Measurements from ENCODE around the gene BRCA2. TPM values are rescaled to one million over a fixed set of nuclear protein-coding genes. Genes with fewer than 3 reads are reported as not detected.

The BRCA2 gene
- total RNA-seq, 1 donor from 2014 or later: 3.4 TPM

GRCh38 chr13:32390484-32390883 lies 75.2 kb downstream of the BRCA2 start:
- H3K9me3 Mint-ChIP-seq (ENCODE audit: unreplicated experiment): no peaks in the 10 kb centered on the region

GRCh38 chr13:32391101-32391619 lies 75.9 kb downstream of the BRCA2 start:
- Histone ChIP-seq H2AFZ (ENCODE audit: low read depth, low read length) (no peak overlapping the region), H3K36me3 (ENCODE audit: insufficient read depth, low read length) (peaks cover 3% of the 10 kb centered on the region), H3K4me2 (ENCODE audit: low read length) (no peak overlapping the region), H3K27me3 (ENCODE audit: insufficient read depth, low read length) (no peaks in the 10 kb centered on the region), H3K27ac (ENCODE audit: low read depth, low read length) (no peak overlapping the region), H4K20me1 (ENCODE audit: insufficient read depth, low read length) (no peaks in the 10 kb centered on the region), H3K4me1 (ENCODE audit: insufficient read depth, low read length) (no peaks in the 10 kb centered on the region), H3K9ac (ENCODE audit: low read length) (no peak overlapping the region), H3K4me3 (ENCODE audit: insufficient read depth, low read depth, low read length) (no peak overlapping the region), H3K79me2 (ENCODE audit: insufficient read depth, low read length) (no peaks in the 10 kb centered on the region), H3K9me3 (ENCODE audit: insufficient read depth, low read depth, low read length) (no peaks in the 10 kb centered on the region)
- TF ChIP-seq EZH2 (IDR thresholded peaks at IDR 0.05; ENCODE audit: insufficient read depth, low read length): no peak
- TF ChIP-seq, protein P1, sequence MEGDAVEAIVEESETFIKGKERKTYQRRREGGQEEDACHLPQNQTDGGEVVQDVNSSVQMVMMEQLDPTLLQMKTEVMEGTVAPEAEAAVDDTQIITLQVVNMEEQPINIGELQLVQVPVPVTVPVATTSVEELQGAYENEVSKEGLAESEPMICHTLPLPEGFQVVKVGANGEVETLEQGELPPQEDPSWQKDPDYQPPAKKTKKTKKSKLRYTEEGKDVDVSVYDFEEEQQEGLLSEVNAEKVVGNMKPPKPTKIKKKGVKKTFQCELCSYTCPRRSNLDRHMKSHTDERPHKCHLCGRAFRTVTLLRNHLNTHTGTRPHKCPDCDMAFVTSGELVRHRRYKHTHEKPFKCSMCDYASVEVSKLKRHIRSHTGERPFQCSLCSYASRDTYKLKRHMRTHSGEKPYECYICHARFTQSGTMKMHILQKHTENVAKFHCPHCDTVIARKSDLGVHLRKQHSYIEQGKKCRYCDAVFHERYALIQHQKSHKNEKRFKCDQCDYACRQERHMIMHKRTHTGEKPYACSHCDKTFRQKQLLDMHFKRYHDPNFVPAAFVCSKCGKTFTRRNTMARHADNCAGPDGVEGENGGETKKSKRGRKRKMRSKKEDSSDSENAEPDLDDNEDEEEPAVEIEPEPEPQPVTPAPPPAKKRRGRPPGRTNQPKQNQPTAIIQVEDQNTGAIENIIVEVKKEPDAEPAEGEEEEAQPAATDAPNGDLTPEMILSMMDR (IDR thresholded peaks at IDR 0.05; ENCODE audit: insufficient read depth, low read depth, low read length): no peak
- H3K4me3 Mint-ChIP-seq (ENCODE audit: unreplicated experiment): no peak overlapping the region
- DNase-seq (ENCODE audit: low read depth) (no peak), FAIRE-seq (no peak)
- H3K36me3 Mint-ChIP-seq (ENCODE audit: low read depth, unreplicated experiment): no peaks in the 10 kb centered on the region
- H3K4me1 Mint-ChIP-seq (ENCODE audit: low read depth, unreplicated experiment): no peaks in the 10 kb centered on the region
- H3K27ac Mint-ChIP-seq (ENCODE audit: unreplicated experiment): no peak overlapping the region
- no peaks in the 10 kb centered on the region for H3K27me3 Mint-ChIP-seq (ENCODE audit: low read depth, unreplicated experiment)
- no peaks in the 10 kb centered on the region for H3K9me3 Mint-ChIP-seq (ENCODE audit: unreplicated experiment)

More at GRCh38 chr13:32390484-32390883, 75.2 kb downstream of the BRCA2 start:
- Histone ChIP-seq H3K4me2 (ENCODE audit: low read length) (no peak overlapping the region), H3K27ac (ENCODE audit: low read depth, low read length) (no peak overlapping the region), H3K79me2 (ENCODE audit: insufficient read depth, low read length) (no peaks in the 10 kb centered on the region), H3K27me3 (ENCODE audit: insufficient read depth, low read length) (no peaks in the 10 kb centered on the region), H3K9me3 (ENCODE audit: insufficient read depth, low read depth, low read length) (no peaks in the 10 kb centered on the region), H3K4me3 (ENCODE audit: insufficient read depth, low read depth, low read length) (no peak overlapping the region), H3K9ac (ENCODE audit: low read length) (no peak overlapping the region), H2AFZ (ENCODE audit: low read depth, low read length) (no peak overlapping the region), H4K20me1 (ENCODE audit: insufficient read depth, low read length) (no peaks in the 10 kb centered on the region), H3K4me1 (ENCODE audit: insufficient read depth, low read length) (no peaks in the 10 kb centered on the region), H3K36me3 (ENCODE audit: insufficient read depth, low read length) (peaks cover 3% of the 10 kb centered on the region)
- Mint-ChIP-seq H3K36me3 (ENCODE audit: low read depth, unreplicated experiment) (no peaks in the 10 kb centered on the region), H3K27me3 (ENCODE audit: low read depth, unreplicated experiment) (no peaks in the 10 kb centered on the region), H3K27ac (ENCODE audit: unreplicated experiment) (no peak overlapping the region), H3K4me3 (ENCODE audit: unreplicated experiment) (no peak overlapping the region), H3K4me1 (ENCODE audit: low read depth, unreplicated experiment) (no peaks in the 10 kb centered on the region)
- FAIRE-seq (no peak), DNase-seq (ENCODE audit: low read depth) (no peak)
- TF ChIP-seq, protein P1 (IDR thresholded peaks at IDR 0.05; ENCODE audit: insufficient read depth, low read depth, low read length): no peak
- TF ChIP-seq EZH2 (IDR thresholded peaks at IDR 0.05; ENCODE audit: insufficient read depth, low read length): no peak

GRCh38 chr13:32403108-32403507 lies 87.8 kb downstream of the BRCA2 start:
- Mint-ChIP-seq H3K4me3 (ENCODE audit: unreplicated experiment) (no peak overlapping the region), H3K27ac (ENCODE audit: unreplicated experiment) (no peak overlapping the region)

More at GRCh38 chr13:32403108-32403507, 87.8 kb downstream of the BRCA2 start:
- H3K4me2 ChIP-seq (ENCODE audit: low read length): no peak overlapping the region
- H3K27ac ChIP-seq (ENCODE audit: low read depth, low read length): no peak overlapping the region
- H3K4me1 ChIP-seq (ENCODE audit: insufficient read depth, low read length): no peaks in the 10 kb centered on the region
- Mint-ChIP-seq H3K4me1 (ENCODE audit: low read depth, unreplicated experiment) (no peaks in the 10 kb centered on the region), H3K27me3 (ENCODE audit: low read depth, unreplicated experiment) (no peaks in the 10 kb centered on the region), H3K36me3 (ENCODE audit: low read depth, unreplicated experiment) (no peaks in the 10 kb centered on the region), H3K9me3 (ENCODE audit: unreplicated experiment) (no peaks in the 10 kb centered on the region)
- H3K9ac ChIP-seq (ENCODE audit: low read length): no peak overlapping the region
- H4K20me1 ChIP-seq (ENCODE audit: insufficient read depth, low read length): no peaks in the 10 kb centered on the region
- TF ChIP-seq, protein P1 (IDR thresholded peaks at IDR 0.05; ENCODE audit: insufficient read depth, low read depth, low read length): no peak
- TF ChIP-seq EZH2 (IDR thresholded peaks at IDR 0.05; ENCODE audit: insufficient read depth, low read length): no peak
- no peaks in the 10 kb centered on the region for H3K79me2 ChIP-seq (ENCODE audit: insufficient read depth, low read length)
- H3K9me3 ChIP-seq (ENCODE audit: insufficient read depth, low read depth, low read length): no peaks in the 10 kb centered on the region
- H2AFZ ChIP-seq (ENCODE audit: low read depth, low read length): no peak overlapping the region
- DNase-seq (ENCODE audit: low read depth) (no peak), FAIRE-seq (no peak)
- no peaks in the 10 kb centered on the region for H3K36me3 ChIP-seq (ENCODE audit: insufficient read depth, low read length)
- H3K27me3 ChIP-seq (ENCODE audit: insufficient read depth, low read length): no peaks in the 10 kb centered on the region
- no peak overlapping the region for H3K4me3 ChIP-seq (ENCODE audit: insufficient read depth, low read depth, low read length)
